ENCODE data around the gene RPL15.

RPL15 gene

GRCh38 chr3:23919628-23920027 is 2.7 kb downstream of the RPL15 start:
- Histone ChIP-seq H3K9ac (ENCODE audit: low read length) (no peak overlapping the region), H3K9me3 (ENCODE audit: control insufficient read depth, low read length) (no peaks in the 10 kb centered on the region), H3K27me3 (ENCODE audit: control insufficient read depth, insufficient read depth, low read length) (no peaks in the 10 kb centered on the region), H3K4me3 (ENCODE audit: low read length) (no peak overlapping the region), H3K36me3 (ENCODE audit: control insufficient read depth, insufficient read depth, low read length) (peaks cover 6% of the 10 kb centered on the region), H3K4me1 (ENCODE audit: control insufficient read depth, insufficient read depth, low read length) (peaks cover 17% of the 10 kb centered on the region)

- H3K27me3 ChIP-seq (ENCODE audit: control insufficient read depth, insufficient read depth, low read length) = no peaks in the 10 kb centered on the region
- H3K4me1 ChIP-seq (ENCODE audit: control insufficient read depth, insufficient read depth, low read length) = peaks cover 17% of the 10 kb centered on the region
- peaks cover 6% of the 10 kb centered on the region for H3K36me3 ChIP-seq (ENCODE audit: control insufficient read depth, insufficient read depth, low read length)
- H3K9me3 ChIP-seq (ENCODE audit: control insufficient read depth, low read length) = no peaks in the 10 kb centered on the region
- no peak overlapping the region for H3K9ac ChIP-seq (ENCODE audit: low read length)
- H3K4me3 ChIP-seq (ENCODE audit: low read length) = no peak overlapping the region
These were observed 3.3 kb downstream of the RPL15 start for GRCh38 chr3:23920151-23920655.

- Histone ChIP-seq H3K4me3 (ENCODE audit: low read length) (no peak overlapping the region), H3K9ac (ENCODE audit: low read length) (no peak overlapping the region), H3K9me3 (ENCODE audit: control insufficient read depth, low read length) (no peaks in the 10 kb centered on the region), H3K36me3 (ENCODE audit: control insufficient read depth, insufficient read depth, low read length) (peaks cover 6% of the 10 kb centered on the region), H3K27me3 (ENCODE audit: control insufficient read depth, insufficient read depth, low read length) (no peaks in the 10 kb centered on the region), H3K4me1 (ENCODE audit: control insufficient read depth, insufficient read depth, low read length) (peaks cover 17% of the 10 kb centered on the region)
These were observed 4.2 kb downstream of the RPL15 start for GRCh38 chr3:23921052-23921511.

GRCh38 chr3:23923786-23924185 is 6.9 kb downstream of the RPL15 start:
- H3K4me1 ChIP-seq (ENCODE audit: control insufficient read depth, insufficient read depth, low read length) = peaks cover 18% of the 10 kb centered on the region
- H3K9ac ChIP-seq (ENCODE audit: low read length) = no peak overlapping the region
- no peak overlapping the region for H3K4me3 ChIP-seq (ENCODE audit: low read length)
- H3K36me3 ChIP-seq (ENCODE audit: control insufficient read depth, insufficient read depth, low read length) = peaks cover 6% of the 10 kb centered on the region
- no peaks in the 10 kb centered on the region for H3K27me3 ChIP-seq (ENCODE audit: control insufficient read depth, insufficient read depth, low read length)
- H3K9me3 ChIP-seq (ENCODE audit: control insufficient read depth, low read length) = no peaks in the 10 kb centered on the region

GRCh38 chr3:23926246-23926645 is 9.3 kb downstream of the RPL15 start:
- H3K9ac ChIP-seq (ENCODE audit: low read length) = no peak overlapping the region
- H3K9me3 ChIP-seq (ENCODE audit: control insufficient read depth, low read length) = no peaks in the 10 kb centered on the region
- H3K36me3 ChIP-seq (ENCODE audit: control insufficient read depth, insufficient read depth, low read length) = no peaks in the 10 kb centered on the region
- no peaks in the 10 kb centered on the region for H3K27me3 ChIP-seq (ENCODE audit: control insufficient read depth, insufficient read depth, low read length)
- H3K4me1 ChIP-seq (ENCODE audit: control insufficient read depth, insufficient read depth, low read length) = peaks cover 8% of the 10 kb centered on the region
- no peak overlapping the region for H3K4me3 ChIP-seq (ENCODE audit: low read length)

- Histone ChIP-seq H3K9ac (ENCODE audit: low read length) (no peak overlapping the region), H3K27me3 (ENCODE audit: control insufficient read depth, insufficient read depth, low read length) (no peaks in the 10 kb centered on the region)
These were observed 9.8 kb downstream of the RPL15 start for GRCh38 chr3:23926736-23927135.

GRCh38 chr3:23928524-23928923 is 11.6 kb downstream of the RPL15 start:
- H3K9me3 ChIP-seq (ENCODE audit: control insufficient read depth, low read length) = no peaks in the 10 kb centered on the region
- H3K27me3 ChIP-seq (ENCODE audit: control insufficient read depth, insufficient read depth, low read length) = no peaks in the 10 kb centered on the region
- peaks cover 5% of the 10 kb centered on the region for H3K4me1 ChIP-seq (ENCODE audit: control insufficient read depth, insufficient read depth, low read length)
- H3K36me3 ChIP-seq (ENCODE audit: control insufficient read depth, insufficient read depth, low read length) = no peaks in the 10 kb centered on the region
- no peak overlapping the region for H3K4me3 ChIP-seq (ENCODE audit: low read length)
- H3K9ac ChIP-seq (ENCODE audit: low read length) = no peak overlapping the region

More at GRCh38 chr3:23926736-23927135, 9.8 kb downstream of the RPL15 start:
- no peaks in the 10 kb centered on the region for H3K9me3 ChIP-seq (ENCODE audit: control insufficient read depth, low read length)
- H3K36me3 ChIP-seq (ENCODE audit: control insufficient read depth, insufficient read depth, low read length) = no peaks in the 10 kb centered on the region
- H3K4me1 ChIP-seq (ENCODE audit: control insufficient read depth, insufficient read depth, low read length) = peaks cover 5% of the 10 kb centered on the region
- H3K4me3 ChIP-seq (ENCODE audit: low read length) = no peak overlapping the region

- Histone ChIP-seq H3K9me3 (ENCODE audit: control insufficient read depth, low read length) (no peaks in the 10 kb centered on the region), H3K36me3 (ENCODE audit: control insufficient read depth, insufficient read depth, low read length) (no peaks in the 10 kb centered on the region), H3K4me1 (ENCODE audit: control insufficient read depth, insufficient read depth, low read length) (peaks cover 5% of the 10 kb centered on the region), H3K27me3 (ENCODE audit: control insufficient read depth, insufficient read depth, low read length) (no peaks in the 10 kb centered on the region), H3K9ac (ENCODE audit: low read length) (no peak overlapping the region), H3K4me3 (ENCODE audit: low read length) (no peak overlapping the region)
These were observed 14.7 kb downstream of the RPL15 start for GRCh38 chr3:23931597-23931996.

- H3K4me1 ChIP-seq (ENCODE audit: control insufficient read depth, insufficient read depth, low read length) = peaks cover 4% of the 10 kb centered on the region
- no peaks in the 10 kb centered on the region for H3K9me3 ChIP-seq (ENCODE audit: control insufficient read depth, low read length)
- H3K4me3 ChIP-seq (ENCODE audit: low read length) = no peak overlapping the region
These were observed 15.6 kb downstream of the RPL15 start for GRCh38 chr3:23932571-23932970.

GRCh38 chr3:23934253-23934652 is 17.3 kb downstream of the RPL15 start:
- Histone ChIP-seq H3K9me3 (ENCODE audit: control insufficient read depth, low read length) (no peaks in the 10 kb centered on the region), H3K9ac (ENCODE audit: low read length) (no peak overlapping the region), H3K27me3 (ENCODE audit: control insufficient read depth, insufficient read depth, low read length) (no peaks in the 10 kb centered on the region), H3K4me1 (ENCODE audit: control insufficient read depth, insufficient read depth, low read length) (no peaks in the 10 kb centered on the region), H3K36me3 (ENCODE audit: control insufficient read depth, insufficient read depth, low read length) (no peaks in the 10 kb centered on the region), H3K4me3 (ENCODE audit: low read length) (no peak overlapping the region)

More at GRCh38 chr3:23932571-23932970, 15.6 kb downstream of the RPL15 start:
- Histone ChIP-seq H3K9ac (ENCODE audit: low read length) (no peak overlapping the region), H3K36me3 (ENCODE audit: control insufficient read depth, insufficient read depth, low read length) (no peaks in the 10 kb centered on the region), H3K27me3 (ENCODE audit: control insufficient read depth, insufficient read depth, low read length) (no peaks in the 10 kb centered on the region)

GRCh38 chr3:23937296-23937695 is 20.4 kb downstream of the RPL15 start:
- H3K36me3 ChIP-seq (ENCODE audit: control insufficient read depth, insufficient read depth, low read length) = no peaks in the 10 kb centered on the region
- no peak overlapping the region for H3K9ac ChIP-seq (ENCODE audit: low read length)
- no peak overlapping the region for H3K4me3 ChIP-seq (ENCODE audit: low read length)
- no peaks in the 10 kb centered on the region for H3K4me1 ChIP-seq (ENCODE audit: control insufficient read depth, insufficient read depth, low read length)
- H3K27me3 ChIP-seq (ENCODE audit: control insufficient read depth, insufficient read depth, low read length) = no peaks in the 10 kb centered on the region
- H3K9me3 ChIP-seq (ENCODE audit: control insufficient read depth, low read length) = no peaks in the 10 kb centered on the region

- H3K9ac ChIP-seq (ENCODE audit: low read length) = no peak overlapping the region
- no peaks in the 10 kb centered on the region for H3K36me3 ChIP-seq (ENCODE audit: control insufficient read depth, insufficient read depth, low read length)
- no peaks in the 10 kb centered on the region for H3K4me1 ChIP-seq (ENCODE audit: control insufficient read depth, insufficient read depth, low read length)
- no peaks in the 10 kb centered on the region for H3K27me3 ChIP-seq (ENCODE audit: control insufficient read depth, insufficient read depth, low read length)
- H3K9me3 ChIP-seq (ENCODE audit: control insufficient read depth, low read length) = no peaks in the 10 kb centered on the region
- no peak overlapping the region for H3K4me3 ChIP-seq (ENCODE audit: low read length)
These were observed 21.8 kb downstream of the RPL15 start for GRCh38 chr3:23938688-23939087.

- H3K4me1 ChIP-seq (ENCODE audit: control insufficient read depth, insufficient read depth, low read length) = no peaks in the 10 kb centered on the region
These were observed 23.8 kb downstream of the RPL15 start for GRCh38 chr3:23940775-23941174.

More at GRCh38 chr3:23940775-23941174, 23.8 kb downstream of the RPL15 start:
- Histone ChIP-seq H3K36me3 (ENCODE audit: control insufficient read depth, insufficient read depth, low read length) (no peaks in the 10 kb centered on the region), H3K9ac (ENCODE audit: low read length) (no peak overlapping the region), H3K9me3 (ENCODE audit: control insufficient read depth, low read length) (no peaks in the 10 kb centered on the region), H3K4me3 (ENCODE audit: low read length) (no peak overlapping the region), H3K27me3 (ENCODE audit: control insufficient read depth, insufficient read depth, low read length) (no peaks in the 10 kb centered on the region)

All from mucosa of stomach (tissue), 1 donor.